Iris pigment epithelial cell (primary cell): ENCODE results near the gene MCL1.
"Not testable (repeated sequence)": the region's sequence is repeated elsewhere in the genome, so short reads cannot be mapped to it uniquely, and the experiment has no call there.

Source experiments
- DNase-seq: peaks from one replicate; pipeline ENCODE4 v3.0.0-alpha.2; 2011; ENCODE audit warnings: low read depth

MCL1 gene

DNA sequence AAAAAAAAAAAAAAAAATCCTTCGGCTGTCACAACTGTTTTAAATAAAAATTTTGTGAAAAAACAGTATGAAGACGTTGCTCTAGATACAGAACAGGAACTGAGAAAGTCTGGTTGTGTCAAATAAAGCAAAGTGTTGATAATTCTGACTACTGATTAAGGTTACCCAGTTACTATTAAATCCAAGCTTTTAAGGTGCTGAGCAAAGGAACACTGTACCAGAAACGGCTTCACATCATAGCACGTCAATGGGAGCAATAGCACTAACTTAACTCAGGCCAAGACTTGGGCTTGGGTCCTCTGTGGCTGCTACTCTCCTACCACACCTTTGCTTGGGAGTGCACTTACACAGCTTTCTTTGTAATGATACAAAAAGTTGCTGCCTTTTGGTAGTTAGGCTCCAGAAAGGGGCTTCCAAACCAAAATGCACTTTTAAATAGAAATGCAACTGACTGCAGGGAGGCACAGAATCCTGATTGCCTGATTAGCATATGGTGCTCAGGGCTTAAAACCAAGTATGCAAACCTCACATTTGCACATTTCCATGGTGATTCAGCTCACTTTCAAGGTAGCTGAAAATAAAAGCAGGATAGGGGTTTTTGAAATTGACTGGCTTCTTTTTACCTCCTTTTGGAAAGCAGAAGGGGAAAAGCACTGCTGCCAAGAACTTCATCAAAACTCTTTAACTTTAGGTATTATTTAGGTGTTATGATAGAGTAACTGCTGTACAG lies 6.3 kb downstream of the MCL1 start:
- no peak for DNase-seq

DNA sequence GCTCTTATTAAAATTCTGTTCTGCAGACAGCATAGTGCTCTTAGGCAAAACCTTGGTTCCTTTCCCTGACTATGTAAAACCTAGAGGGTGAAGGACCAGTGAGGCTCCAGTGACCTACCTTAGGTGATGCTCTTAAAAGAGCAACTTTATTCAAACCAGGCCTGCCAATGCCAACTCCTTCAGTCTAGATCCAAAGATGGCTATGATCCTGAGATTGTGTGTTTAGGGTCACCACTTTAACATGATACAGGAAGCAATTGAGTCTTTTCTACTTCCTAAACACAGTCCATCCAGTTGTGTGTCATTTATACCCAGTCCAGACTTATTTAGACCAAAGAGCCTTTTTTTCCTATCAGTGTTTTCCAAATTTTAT lies 10.8 kb downstream of the MCL1 start:
- DNase-seq, result no peak

DNA sequence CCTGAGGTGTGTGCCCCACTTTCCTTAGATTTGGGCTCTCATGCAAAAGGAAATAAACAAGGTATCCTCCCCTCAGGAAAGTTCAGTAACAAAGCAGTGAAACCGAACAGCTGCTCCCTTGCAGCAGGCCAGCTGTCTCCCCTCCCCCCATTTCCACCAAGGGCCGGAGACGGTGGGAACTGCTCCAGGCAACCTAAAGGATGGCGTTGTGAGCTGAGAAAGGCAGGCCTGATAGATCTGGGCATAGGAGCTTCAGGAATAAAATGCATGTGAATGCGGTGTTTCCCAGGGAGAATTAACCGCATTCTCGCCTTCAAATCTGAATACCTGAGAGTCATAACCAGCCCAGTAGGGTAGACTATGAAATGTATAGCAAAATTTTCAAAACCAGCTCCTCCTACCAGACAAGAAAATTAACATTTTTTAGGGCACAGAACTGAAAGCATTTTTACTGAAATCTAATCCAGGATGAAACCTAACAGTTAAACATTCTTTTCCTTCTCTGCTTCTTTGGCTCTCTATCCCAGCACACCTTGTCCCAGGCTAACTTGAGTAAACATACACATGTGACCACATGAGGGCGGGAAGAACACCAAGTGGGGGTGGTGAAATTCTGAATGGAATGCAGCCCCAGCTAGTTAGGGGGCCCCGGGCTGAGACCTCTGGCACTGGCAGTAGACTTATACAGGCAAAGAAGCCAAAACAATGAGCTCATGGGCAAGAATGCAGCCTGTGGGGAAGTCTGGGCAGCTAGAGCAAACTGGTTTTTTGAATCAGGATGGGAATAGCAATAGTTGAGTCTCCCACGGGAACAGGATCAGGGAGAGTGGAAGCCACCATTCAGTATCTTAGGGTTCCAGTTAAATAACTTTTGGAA lies 11.5 kb downstream of the MCL1 start:
- DNase-seq, result peak; percentile 99

DNA sequence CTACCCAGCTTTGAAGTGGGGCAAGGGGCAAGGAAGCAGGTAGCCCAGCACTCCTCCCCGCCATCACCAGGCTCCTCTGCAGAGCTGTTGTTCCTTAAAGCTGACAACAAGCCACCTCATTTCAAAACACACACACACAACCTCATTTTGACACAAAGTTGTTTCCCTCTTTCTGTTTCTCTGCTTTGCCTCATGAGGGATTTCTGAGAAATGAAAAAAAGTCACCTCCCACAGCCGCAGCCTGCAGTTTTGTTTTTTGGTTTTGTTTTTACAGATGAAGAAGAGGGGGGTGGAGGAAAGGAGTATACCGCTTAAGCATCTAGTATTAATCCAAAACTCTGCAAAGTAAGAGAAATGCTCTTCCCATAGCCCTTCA lies 12.1 kb downstream of the MCL1 start:
- peak; percentile 67 for DNase-seq

DNA sequence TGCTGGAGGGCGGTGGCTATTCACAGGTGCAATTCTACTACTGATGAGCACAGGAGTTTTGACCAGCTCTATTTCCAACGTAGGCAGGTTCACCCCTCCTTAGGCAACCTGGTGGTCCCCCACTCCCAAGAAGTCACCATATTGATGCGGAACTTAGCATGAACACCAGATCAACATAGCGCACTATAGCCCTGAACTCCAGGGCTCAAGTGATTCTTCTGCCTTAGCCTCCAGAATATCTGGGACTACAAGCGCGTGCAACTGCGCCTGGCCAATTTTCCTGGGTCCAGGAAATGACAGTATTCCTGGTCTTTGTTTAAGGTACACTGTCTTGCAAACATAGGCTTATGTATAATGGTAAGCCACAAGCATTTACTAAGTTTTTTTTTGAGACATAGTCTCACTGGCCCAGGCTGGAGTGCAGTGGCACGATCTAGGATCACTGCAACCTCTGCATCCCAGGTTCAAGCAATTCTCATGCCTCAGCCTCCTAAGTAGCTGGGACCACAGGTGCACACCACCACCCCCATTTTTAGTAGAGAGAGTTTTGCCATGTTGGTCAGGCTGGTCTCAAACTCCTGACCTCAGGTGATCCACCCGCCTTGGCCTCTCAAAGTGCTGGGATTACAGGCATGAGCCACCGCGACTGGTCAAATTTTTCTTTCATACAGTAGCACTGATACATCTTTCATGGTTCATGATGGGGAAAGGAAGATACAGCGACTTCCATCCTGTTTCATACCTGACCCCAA lies 12.6 kb downstream of the MCL1 start:
- no peak for DNase-seq

DNA sequence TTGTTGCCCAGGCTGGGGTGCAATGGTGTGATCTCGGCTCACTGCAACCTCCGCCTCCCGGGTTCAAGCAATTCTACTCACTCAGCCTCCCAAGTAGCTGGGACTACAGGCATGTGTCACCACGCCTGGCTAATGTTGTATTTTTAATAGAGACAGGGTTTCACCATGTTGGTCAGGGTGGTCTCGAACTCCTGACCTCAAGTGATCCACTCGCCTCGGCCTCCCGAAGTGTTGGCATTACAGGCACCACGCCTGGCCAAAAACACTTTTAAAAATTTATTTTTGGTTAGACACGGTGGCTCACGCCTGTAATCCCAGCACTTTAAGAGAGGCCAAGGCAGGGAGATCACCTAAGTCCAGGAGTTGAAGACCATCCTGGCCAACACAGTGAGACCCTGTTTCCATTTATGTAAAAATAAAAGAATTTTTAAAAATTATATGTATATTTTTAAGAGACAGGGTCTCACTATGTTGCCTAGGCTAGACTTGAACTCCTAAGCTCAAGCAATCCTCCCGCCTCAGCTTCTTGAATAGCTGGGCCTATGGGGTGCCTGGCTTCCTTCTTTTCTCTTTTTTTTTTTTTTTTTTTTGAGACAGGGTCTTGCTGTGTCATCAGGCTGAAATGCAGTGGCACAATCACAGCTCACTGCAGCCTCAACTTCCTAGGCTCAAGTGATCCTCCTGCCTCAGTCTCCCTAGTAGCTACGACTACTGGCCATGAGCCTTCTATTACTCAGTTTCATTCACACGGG lies 14.0 kb downstream of the MCL1 start:
- DNase-seq, result not testable (repeated sequence)

DNA sequence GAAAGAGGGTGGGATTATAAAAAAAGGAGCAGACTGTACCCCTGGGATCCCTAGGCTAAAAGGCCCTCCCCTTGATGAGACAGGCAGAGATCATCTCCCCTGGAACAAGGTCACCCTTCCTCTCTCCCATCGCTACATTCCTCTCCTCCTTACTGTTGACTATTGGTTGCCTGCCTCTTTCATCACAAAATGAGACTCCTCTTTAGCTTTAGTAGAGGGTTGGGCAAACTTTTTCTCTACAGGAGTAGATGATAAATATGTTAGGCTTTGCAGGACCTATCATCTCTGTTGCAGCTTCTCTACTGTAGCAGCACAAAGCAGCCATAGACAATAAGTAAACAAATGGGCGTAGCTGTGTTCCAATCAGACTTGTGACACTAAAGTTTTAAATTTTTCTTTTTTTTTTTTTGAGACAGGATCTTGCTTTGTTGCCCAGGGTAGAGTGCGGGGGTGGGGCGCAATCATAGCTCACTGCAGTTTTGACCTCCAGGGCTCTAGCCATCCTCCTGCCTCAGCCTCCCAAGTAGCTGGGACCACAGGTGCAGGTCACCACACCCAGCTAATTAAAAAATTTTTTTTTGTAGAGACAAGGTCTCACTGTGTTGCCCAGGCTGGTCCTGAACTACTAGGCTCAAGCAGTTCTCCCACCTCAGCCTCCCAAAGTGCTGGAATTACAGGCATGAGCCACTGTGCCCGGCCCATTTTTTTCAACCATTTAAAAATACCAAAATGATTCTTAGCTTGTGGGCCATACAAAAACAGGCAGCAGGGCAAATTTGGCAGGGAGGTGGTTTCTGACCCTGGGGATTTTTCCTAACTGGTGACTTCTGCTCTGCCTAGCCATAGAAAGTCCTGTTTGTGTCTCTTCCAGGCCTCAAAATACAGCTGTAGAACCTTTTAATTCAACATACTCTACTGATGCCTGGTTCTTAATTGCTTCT lies 15.1 kb downstream of the MCL1 start:
- DNase-seq, result peak; percentile 63

DNA sequence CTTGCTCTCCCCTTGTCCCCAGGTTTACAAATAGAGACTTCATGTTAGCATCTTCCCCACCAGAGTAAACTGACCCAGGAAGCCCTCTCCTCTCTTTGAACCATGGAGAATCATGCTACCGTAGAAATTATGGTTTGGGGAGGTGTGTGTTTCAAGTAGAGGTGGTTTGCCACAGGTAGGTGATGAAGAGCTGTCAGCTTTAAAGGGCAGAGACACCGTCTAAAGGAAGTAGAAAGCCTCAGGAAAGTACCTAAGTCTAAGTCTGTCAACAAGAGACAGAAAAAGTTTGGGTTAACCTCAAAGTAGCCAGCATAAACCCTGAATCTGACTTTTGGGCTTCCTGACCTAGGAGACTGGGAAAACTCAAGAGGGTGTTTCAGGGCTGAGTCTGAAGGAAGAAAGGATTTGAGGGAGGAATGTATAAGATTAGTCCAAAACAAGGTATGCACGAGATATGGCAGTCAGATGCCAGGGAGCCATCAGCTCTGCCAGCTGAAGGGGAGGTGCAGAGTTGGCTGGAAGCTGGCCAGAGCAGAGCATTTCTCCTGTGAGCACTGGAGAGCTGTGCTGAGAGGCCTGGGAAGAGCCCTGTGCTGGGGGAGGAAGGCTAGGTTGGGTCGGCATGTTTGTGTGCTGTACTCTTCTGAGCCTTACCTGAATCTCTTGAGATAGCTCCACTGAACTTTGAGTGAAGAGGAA lies 15.9 kb downstream of the MCL1 start:
- DNase-seq, result peak; percentile 49

DNA sequence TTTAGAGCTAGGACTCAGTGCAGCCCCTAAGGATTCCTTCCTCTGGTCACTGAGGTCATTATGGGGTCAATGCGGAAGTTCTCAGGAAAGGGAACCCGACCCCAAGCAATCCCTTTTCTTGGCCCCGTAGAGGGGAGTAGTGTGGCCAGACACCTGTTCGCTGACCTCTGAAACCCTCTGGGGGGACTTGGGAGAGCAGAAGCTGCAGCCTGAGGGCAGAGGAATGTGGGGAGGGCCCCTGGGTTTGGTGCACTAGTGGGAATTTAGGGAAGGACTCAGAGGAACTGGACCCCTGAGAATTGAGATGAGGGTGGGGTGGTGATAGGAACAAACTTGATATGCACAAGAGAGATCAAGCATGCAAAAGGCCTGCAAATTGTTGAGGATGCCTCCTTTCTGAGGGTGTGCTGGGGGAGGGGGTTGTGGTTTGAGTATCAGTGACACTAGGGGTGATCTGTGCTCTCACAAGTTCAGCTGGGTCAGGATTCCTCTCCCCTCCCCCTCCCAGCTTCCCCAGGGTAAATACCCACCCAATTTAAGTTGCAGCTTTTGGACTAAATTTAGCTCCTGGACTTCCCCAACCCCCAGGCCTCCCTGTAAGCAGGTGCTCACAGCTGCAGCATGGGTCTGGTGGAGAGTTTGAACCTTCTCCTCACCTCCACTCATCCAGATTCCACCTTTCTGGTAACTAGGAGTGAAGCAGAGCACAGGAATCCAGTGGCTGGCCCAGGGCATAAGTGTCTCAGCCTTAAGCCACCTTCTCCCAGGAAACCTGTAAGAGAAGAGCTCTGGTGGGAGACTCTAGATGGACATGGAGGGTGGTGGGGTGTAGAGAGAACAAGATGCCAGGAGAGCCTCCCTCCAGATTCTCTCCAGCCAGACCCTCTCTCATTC lies 16.7 kb downstream of the MCL1 start:
- DNase-seq, result no peak

DNA sequence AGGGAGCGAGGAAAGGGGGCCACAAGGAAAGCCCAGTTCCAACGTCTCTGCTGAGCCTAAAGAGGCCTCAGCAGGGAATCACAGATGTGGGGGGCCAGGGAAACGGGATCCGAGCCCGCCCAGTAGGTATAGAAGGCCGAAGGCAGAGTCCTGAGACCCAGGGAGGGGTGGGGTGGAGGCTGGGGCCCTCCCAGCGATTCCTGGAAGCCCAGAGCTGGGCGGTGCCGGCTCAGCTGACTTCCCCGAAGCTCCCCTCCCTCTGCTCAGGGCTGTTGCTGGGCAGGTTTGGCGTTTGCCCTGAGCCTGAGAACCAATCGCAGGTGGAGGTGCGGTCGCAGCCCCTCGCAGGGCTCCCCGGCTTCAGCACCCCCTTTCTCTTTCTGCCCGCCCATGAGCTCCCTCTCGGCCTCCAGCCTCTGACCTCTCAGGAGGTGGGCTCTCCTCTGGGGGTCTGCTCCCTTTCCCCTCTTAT lies 17.4 kb downstream of the MCL1 start:
- DNase-seq, result peak; percentile 96

DNA sequence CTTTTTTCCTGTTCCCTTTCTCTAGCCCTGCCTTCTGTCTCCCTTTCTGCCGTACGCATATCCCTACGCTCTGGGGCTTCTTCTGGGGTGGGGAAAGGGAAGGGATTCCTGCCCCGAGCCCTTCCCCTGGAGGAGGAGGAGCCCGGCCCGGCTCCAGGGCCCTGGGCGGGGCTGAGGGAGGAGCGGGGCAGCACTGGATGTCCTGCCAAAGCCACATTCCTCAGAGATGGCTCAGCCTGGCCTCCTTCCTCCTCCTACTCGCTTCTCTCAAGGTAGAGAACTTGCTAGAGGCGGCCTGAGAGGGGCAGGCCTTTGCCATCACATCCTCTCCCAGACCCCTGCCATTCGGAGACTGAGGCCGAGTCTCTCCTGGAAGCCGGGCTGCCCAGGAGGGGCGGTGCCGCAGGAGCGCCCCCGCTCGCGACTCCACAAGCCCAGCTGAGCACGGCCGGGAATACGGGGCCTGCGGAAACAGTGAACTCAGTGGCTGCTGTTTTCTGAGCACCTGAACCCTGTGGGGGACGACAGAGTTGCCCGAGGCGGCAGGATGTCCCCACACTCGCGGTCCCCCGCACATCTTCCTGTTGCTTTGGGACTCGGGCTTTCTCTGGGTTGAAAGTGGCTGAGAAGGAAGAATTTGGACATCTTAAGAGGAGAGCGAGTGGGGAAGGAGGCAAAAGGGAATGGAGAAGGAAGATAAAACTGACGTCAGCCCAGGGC lies 18.0 kb downstream of the MCL1 start:
- DNase-seq, result peak; percentile 99

DNA sequence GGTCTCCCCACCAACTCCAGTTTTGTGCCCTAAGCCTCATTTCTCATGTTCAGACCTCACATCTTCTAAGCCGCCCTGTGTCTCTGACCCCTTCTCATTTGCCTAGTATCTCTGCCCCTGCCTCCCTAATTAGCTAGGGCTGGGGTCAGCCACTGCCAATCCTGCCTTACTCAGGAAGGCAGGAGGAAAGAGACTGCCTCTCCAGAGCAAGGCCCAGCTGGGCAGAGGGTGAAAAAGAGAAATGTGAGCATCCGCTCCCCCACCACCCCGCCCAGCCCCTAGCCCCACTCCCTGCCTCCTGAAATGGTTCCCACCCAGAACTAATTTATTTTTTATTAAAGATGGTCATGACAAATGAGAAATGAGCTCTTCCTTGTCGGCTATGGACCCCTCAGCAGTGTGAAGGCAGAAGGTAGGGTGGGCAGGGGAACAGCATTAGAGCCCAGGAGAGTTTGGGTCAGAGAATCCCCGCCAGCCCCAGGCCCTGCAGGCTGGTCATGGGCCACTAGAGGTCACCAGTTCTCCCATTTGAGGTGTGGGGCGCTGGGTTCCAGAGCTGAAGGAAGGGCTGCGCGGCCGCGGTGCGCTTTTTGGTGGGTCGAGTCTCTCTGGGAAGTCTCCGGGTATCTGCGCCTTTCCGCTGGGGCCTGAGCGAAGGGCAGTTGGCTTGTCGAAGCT lies 18.7 kb downstream of the MCL1 start:
- no peak for DNase-seq

DNA sequence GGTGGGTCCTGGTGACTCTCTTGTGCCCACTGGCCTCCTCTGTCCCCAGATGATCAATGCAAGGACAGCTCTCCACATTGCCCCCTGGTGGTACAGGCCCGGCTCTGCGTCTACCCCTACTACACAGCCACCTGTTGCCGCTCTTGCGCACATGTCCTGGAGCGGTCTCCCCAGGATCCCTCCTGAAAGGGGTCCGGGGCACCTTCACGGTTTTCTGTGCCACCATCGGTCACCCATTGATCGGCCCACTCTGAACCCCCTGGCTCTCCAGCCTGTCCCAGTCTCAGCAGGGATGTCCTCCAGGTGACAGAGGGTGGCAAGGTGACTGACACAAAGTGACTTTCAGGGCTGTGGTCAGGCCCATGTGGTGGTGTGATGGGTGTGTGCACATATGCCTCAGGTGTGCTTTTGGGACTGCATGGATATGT lies 19.4 kb downstream of the MCL1 start:
- DNase-seq, result peak; percentile 46

DNA sequence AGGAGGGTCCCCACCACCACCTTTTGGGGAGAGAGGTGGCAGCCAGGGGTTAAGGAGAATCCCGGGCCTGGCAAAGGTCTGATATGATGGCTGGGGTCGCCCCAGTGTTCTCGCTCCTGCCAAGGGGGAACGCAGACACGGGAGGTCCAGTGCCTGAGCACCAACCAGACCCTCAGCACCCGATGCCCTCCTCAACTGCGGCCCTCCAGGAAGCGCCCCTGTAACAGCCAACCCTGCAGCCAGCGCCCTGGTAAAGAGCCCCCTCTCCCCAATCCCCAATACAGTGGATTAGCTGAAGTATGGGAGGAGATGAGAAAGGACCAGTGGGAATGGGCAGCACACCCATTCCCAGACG lies 19.8 kb downstream of the MCL1 start:
- DNase-seq, result no peak

DNA sequence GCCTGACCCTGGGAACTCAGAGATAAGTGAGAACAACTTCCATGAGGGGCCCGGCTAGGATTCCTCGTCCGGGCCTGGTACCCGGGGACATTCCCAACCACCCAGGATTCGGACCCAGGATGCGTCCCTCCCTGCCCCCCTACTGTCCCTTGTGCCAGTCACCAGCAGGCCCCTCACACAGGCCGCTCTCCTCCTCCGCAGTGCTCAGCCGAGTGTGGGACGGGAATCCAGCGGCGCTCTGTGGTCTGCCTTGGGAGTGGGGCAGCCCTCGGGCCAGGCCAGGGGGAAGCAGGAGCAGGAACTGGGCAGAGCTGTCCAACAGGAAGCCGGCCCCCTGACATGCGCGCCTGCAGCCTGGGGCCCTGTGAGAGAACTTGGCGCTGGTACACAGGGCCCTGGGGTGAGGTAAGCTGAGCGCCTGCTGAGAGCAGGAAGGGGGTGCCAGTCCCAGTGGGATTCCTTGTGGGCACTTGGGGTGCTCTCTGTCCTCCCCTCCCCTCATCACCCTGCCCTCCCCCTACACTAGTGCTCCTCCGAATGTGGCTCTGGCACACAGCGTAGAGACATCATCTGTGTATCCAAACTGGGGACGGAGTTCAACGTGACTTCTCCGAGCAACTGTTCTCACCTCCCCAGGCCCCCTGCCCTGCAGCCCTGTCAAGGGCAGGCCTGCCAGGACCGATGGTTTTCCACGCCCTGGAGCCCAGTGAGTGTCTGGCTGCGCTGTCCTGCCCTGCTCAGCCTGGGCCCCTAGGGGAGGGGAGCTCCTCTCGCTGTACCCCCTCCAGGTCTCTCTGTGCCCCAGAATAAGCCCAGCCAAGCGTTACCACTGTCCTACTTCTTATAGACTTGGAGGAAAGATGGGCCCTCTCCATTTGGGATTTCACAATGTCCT lies 20.4 kb downstream of the MCL1 start:
- no peak for DNase-seq

DNA sequence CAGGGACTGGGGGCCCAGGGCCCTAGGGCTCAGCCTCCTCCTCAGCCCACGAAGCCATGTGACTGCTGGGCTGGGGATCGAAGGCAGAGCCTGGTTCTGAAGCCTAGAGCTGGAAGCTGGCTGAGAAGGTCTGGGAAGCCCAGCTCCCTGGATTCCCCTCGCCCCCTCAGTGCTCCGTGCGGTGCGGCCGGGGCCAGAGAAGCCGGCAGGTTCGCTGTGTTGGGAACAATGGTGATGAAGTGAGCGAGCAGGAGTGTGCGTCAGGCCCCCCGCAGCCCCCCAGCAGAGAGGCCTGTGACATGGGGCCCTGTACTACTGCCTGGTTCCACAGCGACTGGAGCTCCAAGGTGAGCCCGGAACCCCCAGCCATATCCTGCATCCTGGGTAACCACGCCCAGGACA lies 21.1 kb downstream of the MCL1 start:
- no peak for DNase-seq

DNA sequence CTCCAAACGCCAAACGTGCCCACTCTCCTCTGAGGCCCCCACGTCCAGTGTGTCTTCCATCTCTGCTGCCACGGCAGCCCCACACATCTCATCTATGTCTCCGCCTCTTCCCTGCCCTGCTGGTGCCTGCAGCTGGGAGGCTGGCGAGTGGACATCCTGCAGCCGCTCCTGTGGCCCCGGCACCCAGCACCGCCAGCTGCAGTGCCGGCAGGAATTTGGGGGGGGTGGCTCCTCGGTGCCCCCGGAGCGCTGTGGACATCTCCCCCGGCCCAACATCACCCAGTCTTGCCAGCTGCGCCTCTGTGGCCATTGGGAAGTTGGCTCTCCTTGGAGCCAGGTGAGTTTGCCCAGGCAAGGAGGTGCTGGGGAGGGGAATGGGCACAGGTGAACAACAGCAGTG lies 21.6 kb downstream of the MCL1 start:
- DNase-seq, result no peak
